HCT116 (cell line): ENCODE results near the gene PAGR1. TPM values are rescaled to one million over a fixed set of nuclear protein-coding genes. Genes with fewer than 3 reads are reported as not detected.

Source experiments
- ATAC-seq: fragments of 200-7000 bp; cut with Tn5 transposase; 2 replicates; pipeline ENCODE4 v1.9.1; 2020; ENCODE audit warnings: mild to moderate bottlenecking, moderate library complexity
- BruUV-seq: library from RNA; stranded (reverse); fragments of 400-500 nt; replicated peaks from 2 replicates; lab custom pipeline; 2021; lab: Mats Ljungman, UMichigan
- CTCF ChIA-PET: fragments of 300-600 bp; sonication (Branson Sonifier 250); formaldehyde crosslinking; loops from one replicate; lab custom pipeline; 2021; ENCODE audit warnings: antibody characterized with exemption; lab: Charles Lee
- POLR2A ChIA-PET: fragments of 300-600, 350-600 bp; sonication (Branson Sonifier 250); formaldehyde crosslinking; loops from one replicate; lab custom pipeline; 2021; ENCODE audit warnings: antibody characterized with exemption; lab: Charles Lee
- RAD21 ChIA-PET, 2 experiments: fragments of 300-600 bp; sonication (Branson Sonifier 250); formaldehyde crosslinking; loops; one replicate each; lab custom pipeline; 2023; ENCODE audit warnings: low total read pairs in 2 of 2; ENCODE audit not compliant: uncharacterized antibody in 2 of 2, unreplicated experiment in 2 of 2, low non-redundant PET in 1 of 2; lab: Charles Lee
- DNase-seq: peaks from one replicate; pipeline ENCODE4 v3.0.0-alpha.2; 2010; ENCODE audit warnings: low read depth, low spot score
- H2AFZ ChIP-seq: fragments of 200-600 bp; shearing (Covaris generic), sonication (generic); 2 replicates; pipeline ENCODE4 v1.6.1; 2017; ENCODE audit warnings: low read depth, mixed run types, mixed read lengths, antibody characterized with exemption, low read length; ENCODE audit not compliant: poor library complexity, severe bottlenecking
- H3K27ac ChIP-seq: 2 replicates; pipeline ENCODE4 v1.5.1; 2012; ENCODE audit warnings: low read depth, low read length
- H3K27me3 ChIP-seq: fragments of 200-600 bp; sonication (generic); 2 replicates; pipeline ENCODE4 v1.6.1; 2016; ENCODE audit warnings: mixed run types, low read length, mixed read lengths; ENCODE audit not compliant: insufficient read depth
- H3K36me3 ChIP-seq, 2 experiments: fragments of 200-500 bp in 1 of 2; fragments of 200-600 bp in 1 of 2; sonication (Bioruptor generic) in 1 of 2; sonication (generic) in 1 of 2; 2 replicates each; pipeline versions ENCODE4 v1.5.1 to v1.6.1; 2014 to 2016; ENCODE audit warnings: low read length in 2 of 2, inconsistent platforms in 1 of 2, mixed read lengths in 1 of 2, mixed run types in 1 of 2; ENCODE audit not compliant: insufficient read depth in 2 of 2, control insufficient read depth in 1 of 2
- H3K4me1 ChIP-seq, 2 experiments: fragments of 200-600 bp in 1 of 2; sonication (generic) in 1 of 2; 2 replicates each; pipeline versions ENCODE4 v1.5.1 to v1.6.1; 2012 to 2017; ENCODE audit warnings: low read length in 2 of 2, inconsistent platforms in 1 of 2, mild to moderate bottlenecking in 1 of 2, mixed read lengths in 1 of 2, mixed run types in 1 of 2, moderate library complexity in 1 of 2; ENCODE audit not compliant: insufficient read depth in 2 of 2, control insufficient read depth in 1 of 2
- H3K4me2 ChIP-seq: fragments of 200-600 bp; sonication (generic); 2 replicates; pipeline ENCODE4 v1.6.1; 2017; ENCODE audit warnings: mixed run types, low read length, mixed read lengths
- H3K4me3 ChIP-seq, 2 experiments: fragments of 200-600 bp in 1 of 2; sonication (generic) in 1 of 2; replicated peaks in 1 of 2; 2 replicates each; pipeline ENCODE4 v1.5.1; 2011 to 2016; ENCODE audit warnings: low read length in 2 of 2, control low read depth in 1 of 2, low read depth in 1 of 2, mild to moderate bottlenecking in 1 of 2, mixed read lengths in 1 of 2, mixed run types in 1 of 2
- H3K79me2 ChIP-seq: fragments of 200-600 bp; sonication (generic); 2 replicates; pipeline ENCODE4 v1.6.1; 2017; ENCODE audit warnings: mild to moderate bottlenecking, mixed run types, low read length, moderate library complexity, mixed read lengths; ENCODE audit not compliant: insufficient read depth
- H3K9ac ChIP-seq: fragments of 200-600 bp; sonication (generic); 2 replicates; pipeline ENCODE4 v1.6.1; 2016; ENCODE audit warnings: low read length, mixed read lengths
- H3K9me2 ChIP-seq: fragments of 200-600 bp; sonication (generic), shearing (Covaris generic); 2 replicates; pipeline ENCODE4 v1.6.1; 2017; ENCODE audit warnings: mixed run types, mild to moderate bottlenecking, moderate library complexity; ENCODE audit not compliant: insufficient read depth
- H3K9me3 ChIP-seq, 2 experiments: fragments of 200-500 bp in 1 of 2; fragments of 200-600 bp in 1 of 2; sonication (Bioruptor generic) in 1 of 2; sonication (generic) in 1 of 2; 2 replicates each; pipeline ENCODE4 v1.6.1; 2014 to 2017; ENCODE audit warnings: low read length in 2 of 2, mixed read lengths in 2 of 2, inconsistent platforms in 1 of 2, low read depth in 1 of 2, mild to moderate bottlenecking in 1 of 2, mixed run types in 1 of 2, moderate library complexity in 1 of 2; ENCODE audit not compliant: control insufficient read depth in 1 of 2, insufficient read depth in 1 of 2
- H4K20me1 ChIP-seq: fragments of 200-600 bp; sonication (generic), shearing (Covaris generic); 2 replicates; pipeline ENCODE4 v1.6.1; 2017; ENCODE audit warnings: mixed run types, mild to moderate bottlenecking, moderate library complexity; ENCODE audit not compliant: insufficient read depth
- ATF3 ChIP-seq: IDR thresholded peaks from 2 replicates; pipeline ENCODE4 v1.6.1; 2012
- EZH2 ChIP-seq: fragments of 200-600 bp; sonication (generic); IDR thresholded peaks from 2 replicates; pipeline ENCODE4 v1.6.1; 2017; ENCODE audit warnings: antibody characterized with exemption, mixed run types
- EZH2phosphoT487 ChIP-seq: fragments of 200-600 bp; IDR thresholded peaks from 2 replicates; pipeline ENCODE4 v1.6.1; 2018; ENCODE audit warnings: antibody characterized with exemption, borderline replicate concordance
- FOSL1 ChIP-seq: IDR thresholded peaks from 2 replicates; pipeline ENCODE4 v1.6.1; 2012; ENCODE audit warnings: low read depth
- JUND ChIP-seq: IDR thresholded peaks from 2 replicates; pipeline ENCODE4 v1.6.1; 2012
- MAX ChIP-seq: IDR thresholded peaks from 2 replicates; pipeline ENCODE4 v1.6.1; 2012
- POLR2A ChIP-seq: IDR thresholded peaks from 2 replicates; pipeline ENCODE4 v1.7.0; 2011; ENCODE audit warnings: borderline replicate concordance; ENCODE audit not compliant: insufficient read depth, insufficient read length; ENCODE audit errors: extremely low read depth
- POLR2AphosphoS5 ChIP-seq: IDR thresholded peaks from 2 replicates; pipeline ENCODE4 v1.6.1; 2011; ENCODE audit warnings: mild to moderate bottlenecking, low read depth, low read length, moderate library complexity
- RAD21 ChIP-seq: IDR thresholded peaks from 2 replicates; pipeline ENCODE4 v1.6.1; 2012; ENCODE audit warnings: low read depth, mild to moderate bottlenecking
- SIN3A ChIP-seq: IDR thresholded peaks from 2 replicates; pipeline ENCODE4 v1.6.1; 2012; ENCODE audit warnings: low read depth
- SP1 ChIP-seq: IDR thresholded peaks from 2 replicates; pipeline ENCODE4 v1.6.1; 2012; ENCODE audit warnings: low read depth
- SRF ChIP-seq: IDR thresholded peaks from 2 replicates; pipeline ENCODE4 v1.6.1; 2012; ENCODE audit warnings: low read depth
- ZBTB33 ChIP-seq: IDR thresholded peaks from 2 replicates; pipeline ENCODE4 v1.6.1; 2011; ENCODE audit warnings: mild to moderate bottlenecking, low read length, moderate library complexity; ENCODE audit not compliant: insufficient replicate concordance; ENCODE audit errors: extremely low read depth
- ZFX ChIP-seq: fragments of 450-650 bp; IDR thresholded peaks from 2 replicates; pipeline ENCODE4 v1.6.1; 2017
- ZNF274 ChIP-seq: fragments of 200-500 bp; sonication (Bioruptor generic); IDR thresholded peaks from 2 replicates; pipeline ENCODE4 v1.6.1; 2014; ENCODE audit warnings: mild to moderate bottlenecking, low read depth, low read length, inconsistent platforms
- intact Hi-C: fragments of 100-400 bp; cut with micrococcal nuclease; formaldehyde crosslinking; loops from 2 replicates; pipeline ENCODE4 v1.10.0; 2022
- total RNA-seq: library from RNA; stranded (reverse); gene quantifications from one replicate; pipeline ENCODE4 v1.2.1, GENCODE V29; 2021; ENCODE audit not compliant: unreplicated experiment

The PAGR1 gene
- total RNA-seq, 1 experiment from 2014 or later = 28.9 TPM

- Histone ChIP-seq H3K36me3 (peaks cover 0 to 4% of the 10 kb centered on the region in 2 experiments; a peak in 2 of 4 replicates), H3K9me3 (no peaks in the 10 kb centered on the region), H3K4me1 (peaks cover 0 to 6% of the 10 kb centered on the region in 2 experiments; a peak in 2 of 4 replicates), H3K27ac (no peak overlapping the region), H3K4me3 (no peak overlapping the region), H3K79me2 (no peaks in the 10 kb centered on the region), H4K20me1 (no peaks in the 10 kb centered on the region), H2AFZ (no peak overlapping the region), H3K4me2 (no peak overlapping the region), H3K9ac (no peak overlapping the region), H3K9me2 (no peaks in the 10 kb centered on the region), H3K27me3 (no peaks in the 10 kb centered on the region)
- TF ChIP-seq JUND (no peak), POLR2A (no peak), POLR2AphosphoS5 (no peak), FOSL1 (no peak), ZBTB33 (no peak), EZH2 (no peak)
- ChIA-PET RAD21 (no interaction called here), CTCF (interaction anchor here (2.5 kb wide), 1 partner anchor 9 kb away, joined by 12 read pairs; no protein-coding TSS in a partner anchor), POLR2A (no interaction called here)
- no TSS peak for BruUV-seq
- intact Hi-C loops = no loop called here
- ATAC-seq (no peak), DNase-seq (no peak)
Observed at GRCh38 chr16:29839822-29840221, 23.9 kb downstream of the PAGR1 start.

GRCh38 chr16:29840240-29840639 lies 24.3 kb downstream of the PAGR1 start:
- H3K9ac ChIP-seq = no peak overlapping the region
- H3K79me2 ChIP-seq = no peaks in the 10 kb centered on the region
- POLR2A ChIA-PET = no interaction called here
- no peak for TF ChIP-seq ZBTB33
- no peak for TF ChIP-seq ZFX
- no peak for TF ChIP-seq EZH2phosphoT487
- TF ChIP-seq SIN3A = no peak
- TF ChIP-seq SP1 = no peak
- no peak for TF ChIP-seq JUND
- no peak for TF ChIP-seq RAD21
- TF ChIP-seq ATF3 = no peak
- no peak for TF ChIP-seq EZH2
- no peak for TF ChIP-seq POLR2A
- no peak for TF ChIP-seq FOSL1
- no peak for TF ChIP-seq MAX
- TF ChIP-seq SRF = no peak
- no peak for TF ChIP-seq ZNF274
- TF ChIP-seq, all 23 proteins: peak for 0
- H3K27ac ChIP-seq = no peak overlapping the region
- no peak overlapping the region for H2AFZ ChIP-seq
- peaks cover 0 to 6% of the 10 kb centered on the region in 2 experiments; a peak in 2 of 4 replicates for H3K4me1 ChIP-seq
- H3K36me3 ChIP-seq = peaks cover 0 to 4% of the 10 kb centered on the region in 2 experiments; a peak in 2 of 4 replicates
- no peak overlapping the region for H3K4me2 ChIP-seq
- intact Hi-C loops = no loop called here
- no peaks in the 10 kb centered on the region for H3K9me3 ChIP-seq
- ATAC-seq (no peak), DNase-seq (no peak)
- no peaks in the 10 kb centered on the region for H3K27me3 ChIP-seq
- CTCF ChIA-PET = interaction anchor here (2.5 kb wide), 1 partner anchor 8 kb away, joined by 12 read pairs; no protein-coding TSS in a partner anchor
- RAD21 ChIA-PET = no interaction called here
- no peak overlapping the region for H3K4me3 ChIP-seq
- no peaks in the 10 kb centered on the region for H3K9me2 ChIP-seq
- no TSS peak for BruUV-seq
- H4K20me1 ChIP-seq = no peaks in the 10 kb centered on the region
